Spinal cord (tissue), 10 donors: Measurements from ENCODE around the gene KLHL21. TPM values are rescaled to one million over a fixed set of nuclear protein-coding genes. Genes with fewer than 3 reads are reported as not detected.
"Not testable (repeated sequence)": the region's sequence is repeated elsewhere in the genome, so short reads cannot be mapped to it uniquely, and the experiment has no call there.

ENCODE experiments used
- DNase-seq, 6 donors: peaks; one replicate each; pipeline versions ENCODE4 v3.0.0 to v3.0.0-alpha.2; 2013 to 2015; ENCODE audit warnings: low spot score in 6 of 6, low read depth in 4 of 6
- H3K27ac ChIP-seq: one replicate; pipeline ENCODE4 v1.5.1; 2013; ENCODE audit warnings: low read depth, low read length, control low read depth
- H3K27me3 ChIP-seq: one replicate; pipeline ENCODE4 v1.6.1; 2013; ENCODE audit warnings: low read length; ENCODE audit not compliant: control insufficient read depth, insufficient read depth
- H3K36me3 ChIP-seq: one replicate; pipeline ENCODE4 v1.6.1; 2013; ENCODE audit warnings: low read length; ENCODE audit not compliant: control insufficient read depth, insufficient read depth
- H3K4me1 ChIP-seq: one replicate; pipeline ENCODE4 v1.6.1; 2013; ENCODE audit warnings: low read length; ENCODE audit not compliant: control insufficient read depth, insufficient read depth
- H3K4me3 ChIP-seq: one replicate; pipeline ENCODE4 v1.5.1; 2013; ENCODE audit warnings: low read depth, low read length, control low read depth
- H3K9me3 ChIP-seq: one replicate; pipeline ENCODE4 v1.6.1; 2013; ENCODE audit warnings: low read length; ENCODE audit not compliant: control insufficient read depth, insufficient read depth
- WGBS: methylation state at CpG from one replicate; pipeline ENCODE4 v1.1.5; 2013; ENCODE audit warnings: missing lambda C conversion rate; ENCODE audit not compliant: insufficient coverage; 5-methylcytosine and 5-hydroxymethylcytosine counted together
- polyA plus RNA-seq, 2 donors: library from polyadenylated mRNA; unstranded; fragments of 120-200 nt; gene quantifications; one replicate each; pipeline ENCODE4 v1.2.1, GENCODE V29; 2013; ENCODE audit not compliant: insufficient read length in 2 of 2
- total RNA-seq, 2 donors: library from RNA; depleted of rRNA in 1 of 2; stranded (reverse); fragments of 120-200 nt in 1 of 2; fragments of >200 nt in 1 of 2; gene quantifications; one replicate each; pipeline versions ENCODE4 v1.2.3 to v1.2.4, GENCODE V29; 2013 to 2014
- donor health status: healthy.

Gene KLHL21
- total and polyA plus RNA-seq, 4 donors = 17.0 to 28.9 (median 21.7) TPM

DNA sequence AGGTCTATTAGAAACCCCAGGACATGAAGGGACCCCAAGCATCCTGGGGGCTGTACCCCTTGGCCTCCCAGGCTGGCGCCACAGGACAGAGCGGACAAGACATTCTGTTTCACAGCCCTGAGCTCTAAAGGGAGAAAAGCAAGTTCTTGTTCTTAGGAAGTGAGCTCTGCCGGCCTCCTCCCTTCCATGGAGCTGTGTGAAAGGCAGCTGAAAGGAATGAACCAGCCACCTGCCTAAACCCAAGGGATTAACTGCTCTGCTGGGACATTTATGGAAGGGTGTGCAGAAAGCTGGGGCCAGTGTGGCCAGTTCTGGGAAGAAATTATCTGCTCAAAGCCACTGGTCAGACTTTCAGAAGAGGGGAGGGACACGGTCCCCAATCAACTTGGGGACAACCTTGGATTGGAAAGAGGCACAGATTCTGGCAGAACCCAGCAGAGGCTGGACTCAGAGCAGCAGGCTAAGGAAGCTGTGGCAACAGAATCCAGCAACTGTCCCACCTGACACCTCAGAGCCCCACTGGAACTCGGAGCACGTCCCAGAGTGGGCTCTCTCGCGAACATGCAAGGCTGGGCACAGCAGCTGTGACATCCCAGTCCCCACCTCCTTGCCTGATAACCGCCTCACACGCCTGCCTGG lies 2.1 kb downstream of the KLHL21 start:
- no peaks in the 10 kb centered on the region for H3K9me3 ChIP-seq
- peaks cover 66% of the 10 kb centered on the region for H3K4me1 ChIP-seq
- DNase-seq = no peak
- peaks cover 39% of the 10 kb centered on the region for H3K36me3 ChIP-seq
- H3K4me3 ChIP-seq = peak overlapping the region; percentile 76
- 19% methylated on average over 9 of the region's 10 CpGs for WGBS
- peak overlapping the region; percentile 71 for H3K27ac ChIP-seq
- no peaks in the 10 kb centered on the region for H3K27me3 ChIP-seq

DNA sequence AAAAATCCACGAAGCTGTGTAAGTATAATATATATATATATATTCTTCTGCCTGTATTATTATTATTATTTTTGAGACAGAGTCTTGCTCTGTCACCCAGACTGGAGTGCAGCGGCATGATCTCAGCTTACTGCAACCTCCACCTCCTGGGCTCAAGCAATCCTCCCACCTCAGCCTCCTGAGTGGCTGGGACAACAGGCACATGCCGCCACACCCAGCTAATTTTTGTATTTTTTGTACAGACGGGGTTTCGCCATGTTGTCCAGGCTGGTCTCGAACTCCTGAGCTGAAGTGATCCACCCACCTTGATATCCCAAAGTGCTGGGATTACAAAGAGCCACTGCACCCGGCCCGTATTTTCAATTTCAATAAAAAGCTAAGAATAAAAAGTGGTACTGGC lies 2.7 kb downstream of the KLHL21 start:
- H3K27ac ChIP-seq = not testable (repeated sequence)

DNA sequence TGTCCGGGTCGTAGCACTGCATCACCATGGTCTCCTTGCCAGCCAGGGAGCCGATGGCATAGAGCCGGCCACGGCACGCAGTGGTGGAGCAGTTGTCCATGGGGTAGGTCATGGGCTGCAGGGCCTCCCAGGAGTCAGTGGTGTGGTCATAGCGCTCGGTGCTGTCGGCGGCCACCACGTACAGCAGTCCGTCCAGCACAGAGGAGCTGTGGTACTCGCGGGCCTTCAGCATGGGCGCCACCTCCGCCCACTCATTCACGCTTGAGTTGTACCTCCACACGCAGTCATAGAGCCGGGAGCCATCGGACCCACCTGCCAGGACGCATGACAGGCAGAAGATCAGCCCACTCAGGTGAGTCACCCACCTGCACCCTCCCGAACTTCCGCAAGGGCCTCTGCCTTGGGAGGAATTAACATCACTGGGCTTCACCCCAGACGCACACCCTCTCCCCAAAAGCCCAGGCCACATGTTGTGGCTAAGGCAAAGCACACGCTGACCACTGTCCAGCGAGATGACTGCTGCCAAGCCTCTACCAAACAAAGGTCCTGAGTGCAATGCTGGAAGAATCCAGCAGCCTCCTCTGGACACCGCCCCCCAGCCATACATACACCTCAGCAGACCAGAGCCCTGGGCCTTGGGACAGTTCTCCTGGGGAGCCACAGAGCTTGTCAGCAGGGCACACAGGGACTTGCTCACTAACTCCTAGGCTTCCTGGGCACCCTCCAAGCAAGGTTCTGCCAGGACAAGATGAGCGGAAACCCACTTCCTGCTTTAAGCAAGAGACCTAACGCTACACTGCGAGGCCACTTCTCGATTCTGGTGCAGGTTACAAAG lies 3.3 kb downstream of the KLHL21 start:
- Histone ChIP-seq H3K27me3 (no peaks in the 10 kb centered on the region), H3K9me3 (no peaks in the 10 kb centered on the region), H3K4me3 (no peak overlapping the region), H3K4me1 (peaks cover 60% of the 10 kb centered on the region), H3K36me3 (peaks cover 49% of the 10 kb centered on the region), H3K27ac (no peak overlapping the region)
- whole genome bisulfite sequencing = 88% methylated on average over 27 of the region's 31 CpGs
- no peak for DNase-seq

More for the DNA sequence above, 2.7 kb downstream of the KLHL21 start:
- not testable (repeated sequence) for H3K4me3 ChIP-seq, DNase-seq, H3K9me3 ChIP-seq, H3K27me3 ChIP-seq
- WGBS = 80% methylated on average over 1 of the region's 8 CpGs
- Histone ChIP-seq H3K36me3 (peaks cover 43% of the 10 kb centered on the region), H3K4me1 (peaks cover 66% of the 10 kb centered on the region)

DNA sequence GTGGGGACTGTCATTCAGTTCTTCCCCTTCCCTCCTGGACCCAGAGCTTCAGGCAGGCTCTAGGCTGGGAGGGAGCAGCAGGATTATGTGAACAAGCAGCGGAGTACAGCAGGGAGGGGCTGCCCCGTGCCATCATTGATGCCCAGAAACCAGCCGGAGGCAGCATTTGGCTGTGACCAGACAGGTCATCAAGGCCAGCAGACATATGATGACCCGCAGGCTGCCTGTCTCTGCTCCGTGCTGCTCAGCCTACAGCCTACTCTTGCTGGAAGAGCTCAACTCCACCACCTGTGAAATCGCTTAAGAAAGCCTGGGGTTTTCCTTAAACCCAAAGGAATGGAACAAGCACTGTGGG lies 4.9 kb downstream of the KLHL21 start:
- H3K27me3 ChIP-seq = no peaks in the 10 kb centered on the region
- no peak overlapping the region for H3K27ac ChIP-seq
- H3K4me1 ChIP-seq = peaks cover 46% of the 10 kb centered on the region
- no peaks in the 10 kb centered on the region for H3K9me3 ChIP-seq
- DNase-seq = no peak
- 98% methylated on average over 6 of the region's 6 CpGs for WGBS
- H3K36me3 ChIP-seq = peaks cover 65% of the 10 kb centered on the region
- H3K4me3 ChIP-seq = no peak overlapping the region

DNA sequence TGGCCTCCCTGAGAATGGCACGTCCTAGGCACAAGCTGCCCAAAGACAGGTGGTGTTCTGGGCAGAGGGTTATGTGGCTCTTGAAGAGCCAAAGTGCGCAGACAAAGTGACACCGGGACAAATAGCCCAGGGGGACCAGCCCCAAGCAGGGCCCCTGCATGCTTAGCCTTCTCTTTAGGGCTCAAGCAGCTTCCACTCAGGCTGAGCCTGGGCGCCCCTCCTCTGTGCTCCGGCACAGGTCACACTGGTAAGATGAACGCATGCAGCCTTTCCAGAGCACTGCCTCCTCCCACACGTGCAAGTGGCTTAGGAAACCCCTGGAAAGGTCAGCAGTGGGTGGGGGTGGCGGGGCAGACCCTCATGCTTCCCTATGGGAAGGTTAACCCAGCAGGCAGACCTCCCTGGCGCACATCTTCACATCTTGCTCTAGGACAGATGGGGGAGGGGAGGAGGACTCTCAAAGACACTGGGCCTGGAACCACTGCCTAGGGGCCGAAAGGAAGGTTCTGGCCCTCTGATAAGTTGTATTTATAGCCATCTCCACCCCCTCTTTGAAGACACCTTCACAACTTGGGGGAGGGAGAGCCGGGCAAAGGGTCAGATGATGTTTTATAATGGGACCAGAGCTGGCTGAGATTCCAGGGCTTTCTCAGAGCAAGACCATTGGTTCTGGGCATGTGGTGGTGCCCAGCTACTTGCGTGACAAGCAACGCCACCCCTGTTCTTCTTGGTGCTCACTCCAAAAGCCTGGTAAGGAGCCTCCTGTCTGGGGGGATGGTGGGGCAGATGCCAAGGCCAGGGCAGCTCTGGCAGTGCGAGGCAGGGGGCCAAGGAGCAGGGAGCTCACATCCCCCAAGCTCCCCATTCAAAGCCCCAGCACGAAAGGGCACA lies 5.5 kb downstream of the KLHL21 start:
- H3K27ac ChIP-seq = no peak overlapping the region
- peaks cover 71% of the 10 kb centered on the region for H3K36me3 ChIP-seq
- 92% methylated on average over 7 of the region's 15 CpGs for WGBS

DNA sequence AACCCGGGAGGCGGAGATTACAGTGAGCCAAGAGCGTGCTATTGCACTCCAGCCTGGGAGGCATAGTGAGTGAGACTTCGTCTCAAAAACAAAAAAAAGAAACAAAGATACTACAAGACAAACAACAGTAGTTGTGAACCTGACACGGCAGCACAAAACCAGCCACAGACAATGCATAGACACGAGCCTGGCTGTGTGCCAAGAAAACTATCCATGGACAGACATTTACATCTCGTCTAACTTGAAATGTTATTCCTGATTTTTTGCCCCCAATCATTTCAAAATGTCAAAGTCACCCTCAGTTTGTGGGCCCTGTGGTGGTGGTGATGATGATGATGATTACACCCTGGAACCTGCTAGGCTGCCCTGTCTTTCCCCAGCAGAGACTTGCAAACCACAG lies 6.3 kb downstream of the KLHL21 start:
- Histone ChIP-seq H3K27ac (no peak overlapping the region), H3K27me3 (no peaks in the 10 kb centered on the region), H3K36me3 (peaks cover 78% of the 10 kb centered on the region), H3K4me1 (peaks cover 45% of the 10 kb centered on the region), H3K9me3 (no peaks in the 10 kb centered on the region), H3K4me3 (no peak overlapping the region)
- no peak for DNase-seq
- WGBS = 51% methylated on average over 6 of the region's 7 CpGs

More for the DNA sequence above, 5.5 kb downstream of the KLHL21 start:
- Histone ChIP-seq H3K4me1 (peaks cover 46% of the 10 kb centered on the region), H3K4me3 (no peak overlapping the region), H3K9me3 (no peaks in the 10 kb centered on the region), H3K27me3 (no peaks in the 10 kb centered on the region)
- DNase-seq = no peak

DNA sequence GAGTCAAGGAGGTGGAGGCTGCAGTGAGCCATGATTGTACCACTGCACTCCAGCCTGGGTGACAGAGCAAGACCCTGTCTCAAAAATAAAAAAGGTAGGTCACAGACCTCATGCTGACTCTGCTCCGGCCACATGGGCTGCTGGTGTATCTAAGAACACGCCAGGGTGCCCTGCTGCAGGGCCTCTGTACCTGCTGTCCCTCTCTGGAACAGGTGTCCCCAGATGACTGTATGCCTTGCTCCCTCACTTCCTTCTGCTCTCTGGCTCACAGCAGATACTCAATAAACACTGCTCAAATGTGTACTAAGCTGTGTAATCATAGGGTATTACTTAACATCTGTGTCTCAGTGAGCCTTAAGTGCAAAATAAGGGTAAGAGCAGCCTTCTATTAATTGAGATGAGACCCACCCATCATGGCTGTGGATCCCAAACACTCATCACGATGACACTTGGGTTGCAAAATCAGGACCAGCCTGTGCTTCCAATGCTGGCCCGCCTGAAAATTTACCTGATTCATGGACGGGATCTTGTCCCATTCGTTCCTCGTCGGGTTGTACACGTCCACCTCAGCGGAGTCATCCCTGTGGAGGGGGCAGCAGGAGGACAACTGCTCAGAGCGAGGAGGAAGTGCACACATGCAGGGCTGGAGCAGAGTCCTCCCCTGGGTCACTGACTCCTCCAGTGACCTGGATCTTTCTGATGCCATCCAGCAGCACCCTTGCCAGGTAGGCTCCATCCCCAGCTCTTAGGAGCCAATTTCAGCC lies 7.5 kb downstream of the KLHL21 start:
- Histone ChIP-seq H3K4me1 (peaks cover 33% of the 10 kb centered on the region), H3K27me3 (no peaks in the 10 kb centered on the region), H3K36me3 (peaks cover 85% of the 10 kb centered on the region), H3K27ac (no peak overlapping the region), H3K4me3 (no peak overlapping the region), H3K9me3 (no peaks in the 10 kb centered on the region)
- DNase-seq = no peak
- WGBS = 92% methylated on average over 11 of the region's 11 CpGs

DNA sequence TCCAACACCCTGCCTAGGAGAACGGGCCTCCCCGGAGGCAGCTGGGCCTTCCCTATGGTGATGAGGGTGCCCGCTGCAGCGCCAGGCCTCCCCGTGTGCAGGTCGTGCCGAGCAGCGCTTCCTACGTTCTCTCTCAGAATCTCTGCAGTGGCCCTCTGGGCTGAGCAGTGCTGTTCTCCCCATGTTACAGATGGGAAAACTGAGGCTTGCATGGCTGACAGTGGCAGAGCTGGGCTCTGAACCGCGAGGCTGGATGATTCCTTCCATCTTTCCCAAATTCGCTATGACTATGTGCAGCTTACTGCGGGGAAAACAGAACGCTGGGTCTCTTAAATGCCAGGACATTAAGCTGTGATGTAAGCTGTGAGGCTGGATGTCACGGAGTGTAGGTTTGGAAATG lies 8.9 kb downstream of the KLHL21 start:
- H3K4me1 ChIP-seq = peaks cover 20% of the 10 kb centered on the region
- peaks cover 90% of the 10 kb centered on the region for H3K36me3 ChIP-seq
- no peaks in the 10 kb centered on the region for H3K9me3 ChIP-seq
- H3K4me3 ChIP-seq = no peak overlapping the region
- no peak overlapping the region for H3K27ac ChIP-seq
- no peaks in the 10 kb centered on the region for H3K27me3 ChIP-seq
- no peak for DNase-seq
- 97% methylated on average over 12 of the region's 15 CpGs for WGBS
